ENCODE data around the gene FOXP1.

Gene FOXP1

DNA sequence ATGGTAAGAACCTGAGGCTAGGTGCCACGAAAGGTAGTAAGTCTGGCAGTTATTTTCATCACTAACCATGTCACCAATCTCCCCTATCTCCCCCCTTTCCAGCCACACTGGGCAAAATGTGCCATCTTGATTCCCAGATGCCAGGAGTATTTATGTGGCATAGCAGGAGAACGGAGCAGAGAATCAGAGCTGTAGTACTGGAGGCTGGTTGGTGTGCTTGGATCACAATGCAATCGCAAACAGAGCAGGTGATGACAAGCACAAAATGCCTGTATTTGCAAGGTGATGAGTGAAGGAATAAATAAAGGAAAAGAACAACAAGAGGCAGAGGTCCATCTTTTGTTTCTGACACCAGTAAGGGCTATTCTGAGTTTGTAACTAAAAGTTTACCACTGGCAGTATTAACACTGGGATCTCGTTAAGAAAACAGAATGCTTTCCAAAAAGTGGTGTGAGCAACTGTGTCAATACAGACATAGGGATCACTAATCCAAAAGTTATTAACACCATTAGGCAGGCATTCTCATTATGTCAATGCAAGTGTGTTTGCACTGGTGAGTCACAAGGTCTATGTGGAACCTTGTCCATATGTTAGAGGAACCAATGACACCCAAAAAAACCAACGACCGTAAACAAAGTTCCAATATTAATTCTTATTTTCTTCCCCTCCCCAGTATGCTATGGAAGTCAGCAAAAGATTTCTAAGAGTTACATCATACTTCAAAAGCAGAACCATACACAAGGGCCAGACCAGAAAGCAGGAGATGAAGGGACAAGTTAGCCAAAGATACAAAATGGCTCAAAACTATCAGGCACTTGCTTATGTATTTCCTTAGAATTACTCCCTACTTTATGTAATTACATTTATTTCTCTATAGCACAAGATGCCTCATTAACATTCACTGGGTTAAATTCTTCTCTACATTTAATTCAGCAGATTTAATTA is 556.6 kb downstream of the FOXP1 start:
- TF ChIP-seq, protein P1, sequence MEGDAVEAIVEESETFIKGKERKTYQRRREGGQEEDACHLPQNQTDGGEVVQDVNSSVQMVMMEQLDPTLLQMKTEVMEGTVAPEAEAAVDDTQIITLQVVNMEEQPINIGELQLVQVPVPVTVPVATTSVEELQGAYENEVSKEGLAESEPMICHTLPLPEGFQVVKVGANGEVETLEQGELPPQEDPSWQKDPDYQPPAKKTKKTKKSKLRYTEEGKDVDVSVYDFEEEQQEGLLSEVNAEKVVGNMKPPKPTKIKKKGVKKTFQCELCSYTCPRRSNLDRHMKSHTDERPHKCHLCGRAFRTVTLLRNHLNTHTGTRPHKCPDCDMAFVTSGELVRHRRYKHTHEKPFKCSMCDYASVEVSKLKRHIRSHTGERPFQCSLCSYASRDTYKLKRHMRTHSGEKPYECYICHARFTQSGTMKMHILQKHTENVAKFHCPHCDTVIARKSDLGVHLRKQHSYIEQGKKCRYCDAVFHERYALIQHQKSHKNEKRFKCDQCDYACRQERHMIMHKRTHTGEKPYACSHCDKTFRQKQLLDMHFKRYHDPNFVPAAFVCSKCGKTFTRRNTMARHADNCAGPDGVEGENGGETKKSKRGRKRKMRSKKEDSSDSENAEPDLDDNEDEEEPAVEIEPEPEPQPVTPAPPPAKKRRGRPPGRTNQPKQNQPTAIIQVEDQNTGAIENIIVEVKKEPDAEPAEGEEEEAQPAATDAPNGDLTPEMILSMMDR (IDR thresholded peaks at IDR 0.05), result no peak
- Histone ChIP-seq H3K27me3 (no peaks in the 10 kb centered on the region), H3K27ac (peak overlapping the region; percentile 62), H3K4me3 (ENCODE audit: low read depth in 1 of 2, low read length in 1 of 2) (no peak overlapping the region), H3K9me3 (no peaks in the 10 kb centered on the region), H3K36me3 (peaks cover 5% of the 10 kb centered on the region), H3K4me1 (ENCODE audit: control insufficient read depth in 1 of 2, insufficient read depth in 1 of 2, low read depth in 1 of 2, low read length in 1 of 2) (peaks cover 7 to 10% of the 10 kb centered on the region in 2 experiments)

DNA sequence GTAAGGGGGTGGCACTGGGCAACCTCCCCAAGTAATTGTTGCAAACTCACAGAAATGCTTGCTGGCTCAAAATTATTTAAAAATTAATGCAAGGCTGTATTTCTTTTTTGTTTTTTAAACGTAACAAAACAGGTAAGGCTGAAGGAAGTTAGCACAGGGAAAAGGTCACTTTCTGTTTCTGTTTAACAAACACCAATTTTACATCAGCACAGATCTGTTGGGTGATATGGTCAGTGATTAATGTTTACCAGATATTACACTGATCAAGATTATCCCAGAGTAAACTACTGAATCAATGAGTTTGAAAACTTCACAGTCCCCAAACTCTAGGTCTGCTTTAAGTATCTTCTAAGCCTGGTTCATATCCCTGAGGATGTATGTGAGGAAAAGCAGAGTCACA is 558.0 kb downstream of the FOXP1 start:
- H3K4me3 ChIP-seq (ENCODE audit: low read depth in 1 of 2, low read length in 1 of 2), result no peak overlapping the region
- H3K27me3 ChIP-seq, result no peaks in the 10 kb centered on the region
- peaks cover 5% of the 10 kb centered on the region for H3K36me3 ChIP-seq
- H3K4me1 ChIP-seq (ENCODE audit: control insufficient read depth in 1 of 2, insufficient read depth in 1 of 2, low read depth in 1 of 2, low read length in 1 of 2), result peaks cover 7 to 10% of the 10 kb centered on the region in 2 experiments
- H3K9me3 ChIP-seq, result no peaks in the 10 kb centered on the region
- no peak overlapping the region for H3K27ac ChIP-seq
- TF ChIP-seq, protein P1 (IDR thresholded peaks at IDR 0.05), result no peak

DNA sequence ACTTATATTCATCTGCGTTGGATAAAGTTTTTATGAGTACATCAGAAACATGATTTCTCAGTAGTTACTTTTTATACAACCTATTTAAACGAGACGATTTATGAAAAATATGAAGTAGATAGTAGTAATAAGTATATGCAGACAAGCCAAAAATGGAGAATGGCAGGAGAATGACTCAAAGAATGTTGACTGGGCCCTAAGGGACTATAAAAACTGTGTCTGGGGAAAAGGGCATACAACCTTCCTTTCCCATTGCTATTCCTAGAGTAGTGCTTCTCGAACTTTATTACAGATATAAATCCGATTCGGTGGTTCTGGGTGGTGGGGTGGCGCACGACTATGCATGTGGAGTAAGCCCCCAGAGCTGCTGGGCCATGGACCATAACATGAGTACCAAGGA is 558.5 kb downstream of the FOXP1 start:
- Histone ChIP-seq H3K27ac (no peak overlapping the region), H3K4me1 (ENCODE audit: control insufficient read depth in 1 of 2, insufficient read depth in 1 of 2, low read depth in 1 of 2, low read length in 1 of 2) (peaks cover 7 to 15% of the 10 kb centered on the region in 2 experiments)
- TF ChIP-seq, protein P1 (IDR thresholded peaks at IDR 0.05), result no peak

DNA sequence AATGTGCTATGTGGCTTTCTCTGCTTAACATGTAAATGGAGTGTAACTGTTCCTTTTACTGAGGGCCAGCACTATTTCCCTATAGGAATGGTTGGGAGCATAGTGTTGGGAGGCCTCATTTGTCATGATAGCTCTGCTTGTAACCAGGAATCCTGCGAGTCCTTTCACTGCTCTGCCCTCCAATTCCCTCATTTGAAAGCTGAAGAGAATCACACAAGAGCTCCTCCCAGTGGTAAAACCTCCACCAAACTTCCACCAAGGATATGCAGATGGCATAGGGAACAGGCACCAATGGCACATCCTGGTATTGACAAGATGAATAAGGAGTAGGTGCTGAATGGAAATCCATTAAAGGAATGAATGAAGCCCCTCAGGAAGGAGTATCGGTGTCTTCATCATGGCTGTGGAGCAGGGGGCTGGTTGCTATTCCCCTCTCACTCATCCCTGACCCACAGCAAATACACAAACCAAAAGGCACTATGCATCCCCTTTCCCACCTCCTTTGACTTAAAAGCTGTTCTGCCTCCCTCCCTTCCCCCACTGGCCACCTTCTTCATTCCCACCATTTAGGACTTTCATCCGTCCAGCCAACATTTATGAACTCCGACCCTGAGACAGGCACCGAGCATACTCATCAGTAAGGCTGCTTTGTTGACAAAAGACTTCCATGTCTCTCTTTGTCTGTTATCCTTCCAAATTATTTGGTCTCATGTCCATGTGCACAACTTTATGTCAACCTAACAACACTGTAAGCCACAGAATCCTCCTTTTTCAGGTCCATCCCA is 560.8 kb downstream of the FOXP1 start:
- Histone ChIP-seq H3K4me3 (ENCODE audit: low read depth in 1 of 2, low read length in 1 of 2) (no peak overlapping the region), H3K9me3 (no peaks in the 10 kb centered on the region), H3K36me3 (no peaks in the 10 kb centered on the region), H3K27me3 (no peaks in the 10 kb centered on the region), H3K4me1 (ENCODE audit: control insufficient read depth in 1 of 2, insufficient read depth in 1 of 2, low read depth in 1 of 2, low read length in 1 of 2) (peaks cover 7 to 16% of the 10 kb centered on the region in 2 experiments), H3K27ac (no peak overlapping the region)
- TF ChIP-seq, protein P1 (IDR thresholded peaks at IDR 0.05), result no peak

More for the DNA sequence above, 558.5 kb downstream of the FOXP1 start:
- Histone ChIP-seq H3K4me3 (ENCODE audit: low read depth in 1 of 2, low read length in 1 of 2) (no peak overlapping the region), H3K36me3 (peaks cover 5% of the 10 kb centered on the region), H3K9me3 (no peaks in the 10 kb centered on the region), H3K27me3 (no peaks in the 10 kb centered on the region)

DNA sequence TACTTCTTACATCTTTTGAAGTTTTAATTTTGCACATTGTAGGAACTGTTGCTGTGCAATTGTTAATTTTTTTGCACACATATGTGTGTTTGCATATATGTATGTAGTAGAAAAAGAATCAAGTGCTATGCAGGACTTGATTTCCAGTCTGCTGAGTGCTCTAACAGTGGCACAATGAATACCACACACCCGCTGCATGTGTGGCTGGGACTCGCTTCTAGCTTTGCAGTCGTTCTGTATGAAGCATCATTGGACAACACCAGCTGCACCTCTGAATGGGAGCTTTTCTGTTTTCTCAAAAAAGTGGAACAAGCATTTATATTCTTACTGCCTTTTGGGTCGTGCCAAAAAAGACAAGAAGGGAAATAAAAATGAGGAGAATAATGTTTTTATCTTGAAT is 564.7 kb downstream of the FOXP1 start:
- Histone ChIP-seq H3K9me3 (no peaks in the 10 kb centered on the region), H3K27ac (no peak overlapping the region)
- TF ChIP-seq, protein P1 (IDR thresholded peaks at IDR 0.05), result no peak

More for the DNA sequence above, 564.7 kb downstream of the FOXP1 start:
- Histone ChIP-seq H3K4me1 (ENCODE audit: control insufficient read depth in 1 of 2, insufficient read depth in 1 of 2, low read depth in 1 of 2, low read length in 1 of 2) (peaks cover 0 to 7% of the 10 kb centered on the region in 2 experiments), H3K27me3 (no peaks in the 10 kb centered on the region), H3K36me3 (peaks cover 6% of the 10 kb centered on the region), H3K4me3 (ENCODE audit: low read depth in 1 of 2, low read length in 1 of 2) (no peak overlapping the region)
